Heart right ventricle (tissue), 16 donors: ENCODE results near the gene AFF2. TPM values are rescaled to one million over a fixed set of nuclear protein-coding genes. Genes with fewer than 3 reads are reported as not detected.

Experiments used
- ATAC-seq, 8 donors: fragments of 200-7000 bp; cut with Tn5 transposase; one replicate each; pipeline ENCODE4 v1.9.1; 2020; ENCODE audit warnings: mild to moderate bottlenecking in 8 of 8, moderate library complexity in 8 of 8, moderate number of reproducible peaks in 1 of 8
- DNase-seq, 2 donors: peaks; one replicate each; pipeline ENCODE4 v3.0.0-alpha.2; 2020
- H3K27ac ChIP-seq, 10 donors: fragments of 200-600 bp; sonication (generic) in 2 of 10; one replicate each; pipeline versions ENCODE4 v1.5.0 to v1.8.0; 2020 to 2022; ENCODE audit warnings: mild to moderate bottlenecking in 3 of 10
- H3K27me3 ChIP-seq, 7 donors: fragments of 200-600 bp; one replicate each; pipeline ENCODE4 v1.8.0; 2021 to 2022; ENCODE audit warnings: mild to moderate bottlenecking in 2 of 7
- H3K36me3 ChIP-seq, 9 donors: fragments of 200-600 bp; sonication (generic) in 1 of 9; one replicate each; pipeline versions ENCODE4 v1.5.0 to v1.8.0; 2020 to 2022; ENCODE audit warnings: mild to moderate bottlenecking in 2 of 9
- H3K4me1 ChIP-seq, 9 donors: fragments of 200-600 bp; sonication (generic) in 1 of 9; one replicate each; pipeline versions ENCODE4 v1.5.0 to v1.8.0; 2020 to 2022; ENCODE audit warnings: mild to moderate bottlenecking in 4 of 9
- H3K4me3 ChIP-seq, 10 donors: fragments of 200-600 bp; sonication (generic) in 2 of 10; one replicate each; pipeline versions ENCODE4 v1.5.0 to v1.8.0; 2020 to 2022; ENCODE audit warnings: mild to moderate bottlenecking in 7 of 10, moderate library complexity in 2 of 10
- H3K9me3 ChIP-seq, 11 donors: fragments of 200-600 bp in 10 of 11; sonication (generic) in 2 of 11; one replicate each; pipeline versions ENCODE4 v1.5.0 to v1.8.0; 2013 to 2022; ENCODE audit warnings: mild to moderate bottlenecking in 2 of 11, control low read depth in 1 of 11, moderate library complexity in 1 of 11
- CTCF ChIP-seq, 9 donors: fragments of 200-600 bp; sonication (generic) in 2 of 9; IDR thresholded peaks; one replicate each; pipeline versions ENCODE4 v1.5.0 to v1.8.0; 2021 to 2022; ENCODE audit warnings: antibody characterized with exemption in 9 of 9, mild to moderate bottlenecking in 5 of 9, moderate library complexity in 1 of 9
- WGBS, 2 donors: extraction: QIAGEN DNeasy Blood & Tissue Kit; methylation state at CpG; one replicate each; pipeline ENCODE4 v1.1.7; 2013; ENCODE audit warnings: inconsistent platforms in 1 of 2; 5-methylcytosine and 5-hydroxymethylcytosine counted together
- intact Hi-C, 10 donors: fragments of 100-400 bp; cut with DNase I; formaldehyde crosslinking; loops; one replicate each; pipeline versions ENCODE4 v1.11.1 to v1.14.2; 2022
- polyA plus RNA-seq, 2 donors: library from polyadenylated mRNA; stranded (reverse); fragments of 200-250 nt; gene quantifications; one replicate each; pipeline ENCODE4 v1.2.3, GENCODE V29; 2013
- total RNA-seq, 10 donors: library from RNA; stranded (reverse); fragmentation: NEBNext Ultra II Directional in 3 of 10; extraction: Animal tissue kit (Norgen Biotek cat#: 25700) in 3 of 10; gene quantifications; one replicate each; pipeline versions ENCODE4 v1.2.1 to v1.2.4, GENCODE V29; 2021 to 2023
- donor health status: Arrhythmogenic right ventricular cardiomyopathy.
- donor health status: ischemic (EF 13 %, LVEDD 7.1; RV severe dilation, severe dysfunction).
- donor health status: healthy with polysubstance abuse.
- donor health status: DM: no; HTN: yes; CAD: no.
- donor health status: DM: no; HTN: no; CAD: no.
- donor health status: ischemic (EF 25% LVEDD 6.9; RV normal size, moderate dysfunction).
- donor health status: ischemic (EF 25% LVEDD 5.7; RV mildly dilated, moderate dysfunction).
- donor health status: healthy.
- donor health status: DM: yes; HTN: yes; CAD: no.
- donor health status: Ischemic cardiomyopathy.
- donor health status: ischemic (EF 35%, LVEDD 5.7; RV mildly dilated, moderate dysfunction).
- donor health status: nonischemic (EF 11% LVEDD 7.7; RV severe dilation, severe dysfunction).
- donor health status: DM: yes; HTN: yes; CAD: no.
- donor health status: PGD.
- donor health status: ischemic (EF 29% LVEDD 5.4; RV normal size, mild dysfunction).
- donor health status: nonischemic (EF 23%, LVEDD 6.1; RV moderate dilation, normal function).

Gene AFF2
- total and polyA plus RNA-seq, 12 donors: 0.01 to 0.59 (median 0.20) TPM; not detected in 2

GRCh38 chrX:148930206-148930729 is 429.9 kb downstream of the AFF2 start:
- DNase-seq: no peak
- TF ChIP-seq CTCF (IDR thresholded peaks at IDR 0.05): no peak
- WGBS, 2 donors: 80 to 93% methylated on average over 2 of the region's 2 CpGs
- Histone ChIP-seq H3K27ac (no peak overlapping the region), H3K4me3 (no peak overlapping the region), H3K36me3 (no peaks in the 10 kb centered on the region), H3K9me3 (no peaks in the 10 kb centered on the region), H3K27me3 (no peaks in the 10 kb centered on the region), H3K4me1 (no peaks in the 10 kb centered on the region)
- intact Hi-C loops: no loop called here
- no peak for ATAC-seq

GRCh38 chrX:148933881-148934280 is 433.5 kb downstream of the AFF2 start:
- no peak for ATAC-seq

GRCh38 chrX:148938348-148938747 is 437.9 kb downstream of the AFF2 start:
- intact Hi-C loops: loop anchor here in 1 of 10 donors (5.0 kb wide), 1 partner anchor 1619 kb away; no protein-coding TSS in a partner anchor
- WGBS, 2 donors: 95 to 96% methylated on average over 4 of the region's 4 CpGs
- Histone ChIP-seq H3K36me3 (no peaks in the 10 kb centered on the region), H3K27me3 (peaks cover 0 to 3% (median 0%) of the 10 kb centered on the region in 7 donors), H3K4me3 (no peak overlapping the region), H3K4me1 (no peaks in the 10 kb centered on the region), H3K27ac (no peak overlapping the region), H3K9me3 (no peaks in the 10 kb centered on the region)
- ATAC-seq: no peak
- no peak for DNase-seq
- TF ChIP-seq CTCF (IDR thresholded peaks at IDR 0.05): no peak

More at GRCh38 chrX:148933881-148934280, 433.5 kb downstream of the AFF2 start:
- intact Hi-C loops: no loop called here
- no peak for DNase-seq
- no peaks in the 10 kb centered on the region for H3K27me3 ChIP-seq
- 92 to 93% methylated on average over 4 of the region's 4 CpGs for WGBS, 2 donors
- no peak overlapping the region for H3K27ac ChIP-seq
- TF ChIP-seq CTCF (IDR thresholded peaks at IDR 0.05): no peak
- no peaks in the 10 kb centered on the region for H3K36me3 ChIP-seq
- H3K4me1 ChIP-seq: no peaks in the 10 kb centered on the region
- no peaks in the 10 kb centered on the region for H3K9me3 ChIP-seq
- H3K4me3 ChIP-seq: no peak overlapping the region

- 13 to 21% methylated on average over 1 of the region's 1 CpG for WGBS, 2 donors
- H3K4me1 ChIP-seq: no peaks in the 10 kb centered on the region
- H3K9me3 ChIP-seq: no peaks in the 10 kb centered on the region
- no peaks in the 10 kb centered on the region for H3K36me3 ChIP-seq
- intact Hi-C loops: no loop called here
- no peak for TF ChIP-seq CTCF (IDR thresholded peaks at IDR 0.05)
- no peak overlapping the region for H3K27ac ChIP-seq
- no peak for ATAC-seq
- no peak overlapping the region for H3K4me3 ChIP-seq
- peaks cover 0 to 3% (median 0%) of the 10 kb centered on the region in 7 donors for H3K27me3 ChIP-seq
- DNase-seq: no peak
These were observed 440.1 kb downstream of the AFF2 start for GRCh38 chrX:148940411-148940996.
